GM12878 (cell line): ENCODE results near the gene HTR6. TPM values are rescaled to one million over a fixed set of nuclear protein-coding genes. Genes with fewer than 3 reads are reported as not detected.

Experiments
- ATAC-seq: fragments of 200-7000 bp; cut with Tn5 transposase; 3 replicates; pipeline ENCODE4 v1.9.1; 2020; ENCODE audit warnings: mild to moderate bottlenecking, moderate library complexity
- BruUV-seq: library from RNA; stranded (reverse); fragments of 400-500 nt; replicated peaks from 2 replicates; lab custom pipeline; 2021; lab: Mats Ljungman, UMichigan
- CTCF ChIA-PET: fragments of 300-600 bp; sonication (Branson Sonifier 250); formaldehyde crosslinking; extraction: SDS; loops from one replicate; lab custom pipeline; 2021; ENCODE audit warnings: inconsistent platforms; lab: Yijun Ruan, JAX
- POLR2A ChIA-PET: fragments of 350-600 bp; formaldehyde crosslinking; extraction: SDS; loops from one replicate; lab custom pipeline; 2021; ENCODE audit warnings: inconsistent platforms; lab: Charles Lee
- RAD21 ChIA-PET: fragments of 300-600 bp; sonication (Branson Sonifier 250); formaldehyde crosslinking; loops from one replicate; lab custom pipeline; 2023; ENCODE audit warnings: antibody characterized with exemption; ENCODE audit not compliant: unreplicated experiment; lab: Charles Lee
- SMC1A ChIA-PET: fragments of 300-600 bp; sonication (Branson Sonifier 250); formaldehyde crosslinking; loops from one replicate; lab custom pipeline; 2023; ENCODE audit not compliant: unreplicated experiment, uncharacterized antibody; lab: Charles Lee
- DNase-seq: peaks from one replicate; pipeline ENCODE4 v3.0.0-alpha.2; 2011; ENCODE audit warnings: low read depth, low spot score
- FAIRE-seq: peaks from 3 replicates; lab custom pipeline; 2011; peaks lifted over from hg19 to GRCh38; lab: Jason Lieb, UNC
- H2AFZ ChIP-seq: 2 replicates; pipeline ENCODE4 v1.6.0; 2011; ENCODE audit warnings: low read depth, low read length, control low read depth; ENCODE audit not compliant: control insufficient read depth
- H3K27ac ChIP-seq: 2 replicates; pipeline ENCODE4 v1.5.1; 2011; ENCODE audit warnings: control low read depth; ENCODE audit not compliant: control insufficient read depth, insufficient read depth
- H3K27me3 ChIP-seq, 2 experiments: replicated peaks in 1 of 2; 2 replicates each; pipeline versions ENCODE4 v1.6.0 to v1.6.1; 2011; ENCODE audit warnings: low read length in 1 of 2; ENCODE audit not compliant: control insufficient read depth in 2 of 2, insufficient read depth in 2 of 2
- H3K36me3 ChIP-seq, 2 experiments: 2 replicates each; pipeline ENCODE4 v1.5.1; 2011; ENCODE audit warnings: low read length in 1 of 2; ENCODE audit not compliant: control insufficient read depth in 2 of 2, insufficient read depth in 2 of 2
- H3K4me1 ChIP-seq: 2 replicates; pipeline ENCODE4 v1.6.1; 2011; ENCODE audit warnings: mild to moderate bottlenecking, low read length, moderate library complexity, mixed read lengths; ENCODE audit not compliant: control insufficient read depth, insufficient read depth
- H3K4me2 ChIP-seq: 2 replicates; pipeline ENCODE4 v1.6.0; 2011; ENCODE audit warnings: control low read depth; ENCODE audit not compliant: control insufficient read depth, insufficient read depth
- H3K4me3 ChIP-seq: fragments of 200-600 bp; sonication (generic); 2 replicates; pipeline ENCODE4 v1.5.1; 2016
- H3K79me2 ChIP-seq: 2 replicates; pipeline ENCODE4 v1.6.0; 2011; ENCODE audit warnings: low read length; ENCODE audit not compliant: control insufficient read depth, insufficient read depth
- H3K9ac ChIP-seq: 2 replicates; pipeline ENCODE4 v1.8.0; 2011; ENCODE audit warnings: low read length, control low read depth, mixed read lengths; ENCODE audit not compliant: control insufficient read depth, insufficient read depth
- H3K9me3 ChIP-seq: replicated peaks from 3 replicates; pipeline ENCODE4 v1.5.1; 2011; ENCODE audit warnings: mild to moderate bottlenecking, low read length; ENCODE audit not compliant: control insufficient read depth, insufficient read depth
- H4K20me1 ChIP-seq: 2 replicates; pipeline ENCODE4 v1.6.0; 2011; ENCODE audit not compliant: control insufficient read depth, insufficient read depth
- CREB1 ChIP-seq: IDR thresholded peaks from 2 replicates; pipeline ENCODE4 v1.6.1; 2012; ENCODE audit warnings: low read depth, mild to moderate bottlenecking, inconsistent platforms
- CREM ChIP-seq: IDR thresholded peaks from 2 replicates; pipeline ENCODE4 v1.6.1; 2014; ENCODE audit warnings: antibody characterized with exemption, low read depth
- EP300 ChIP-seq, 2 experiments: fragments of 150-350 bp in 1 of 2; IDR thresholded peaks; 2 replicates each; pipeline ENCODE4 v1.6.1; 2011 to 2012; ENCODE audit warnings: low read depth in 2 of 2, low read length in 2 of 2, borderline replicate concordance in 1 of 2, improper control_type of control experiment in 1 of 2, inconsistent platforms in 1 of 2; ENCODE audit not compliant: control insufficient read depth in 1 of 2
- FOS ChIP-seq: IDR thresholded peaks from 3 replicates; pipeline ENCODE4 v1.6.1; 2011; ENCODE audit warnings: borderline replicate concordance; ENCODE audit not compliant: insufficient read length; ENCODE audit errors: extremely low read depth
- GABPA ChIP-seq: IDR thresholded peaks from 2 replicates; pipeline ENCODE4 v1.6.1; 2014; ENCODE audit warnings: antibody characterized with exemption, low read depth, mild to moderate bottlenecking, inconsistent platforms
- MTA3 ChIP-seq: IDR thresholded peaks from 2 replicates; pipeline ENCODE4 v1.6.1; 2012; ENCODE audit warnings: low read length, inconsistent platforms, borderline replicate concordance
- MYB ChIP-seq: fragments of 150-350 bp; IDR thresholded peaks from 2 replicates; pipeline ENCODE4 v1.6.1; 2014; ENCODE audit warnings: mild to moderate bottlenecking, low read depth, low read length, borderline replicate concordance
- SMC3 ChIP-seq: IDR thresholded peaks from 2 replicates; pipeline ENCODE4 v1.6.1; 2011; ENCODE audit warnings: low read length, improper control_type of control experiment, borderline replicate concordance
- ZNF207 ChIP-seq: fragments of 450-650 bp; IDR thresholded peaks from 2 replicates; pipeline ENCODE4 v1.6.1; 2014; ENCODE audit warnings: antibody characterized with exemption, mild to moderate bottlenecking, borderline replicate concordance
- ZNF622 ChIP-seq: fragments of 450-650 bp; IDR thresholded peaks from 2 replicates; pipeline ENCODE4 v1.6.1; 2017; ENCODE audit warnings: mild to moderate bottlenecking, inconsistent platforms
- WGBS: methylation state at CpG from one replicate; pipeline ENCODE4 v1.1.6; 2016; ENCODE audit warnings: low lambda C conversion rate; ENCODE audit not compliant: insufficient replicate concordance, insufficient coverage; ENCODE audit errors: missing lambda C conversion rate; 5-methylcytosine and 5-hydroxymethylcytosine counted together
- in situ Hi-C: fragments of 300-500 bp; cut with MboI; formaldehyde crosslinking; loops from 9 replicates; pipeline ENCODE4 v1.14.3; 2018; ENCODE audit warnings: mixed read lengths
- intact Hi-C: fragments of 100-400 bp; cut with micrococcal nuclease; formaldehyde crosslinking; loops from one replicate; pipeline ENCODE4 v1.14.2; 2022; ENCODE audit not compliant: unreplicated experiment
- polyA plus RNA-seq, 11 experiments: library from polyadenylated mRNA; depleted of rRNA in 4 of 11; unstranded in 6 of 11; stranded (reverse) in 5 of 11; fragments of >200 nt; fragmentation: Nextera tagmentation in 4 of 11; fragmentation: Illumina TruSeq in 1 of 11; extraction: Ambion mirVana in 4 of 11; extraction: Trizol in 1 of 11; gene quantifications; 1 replicate in 1 of 11; 2 replicates in 10 of 11; pipeline versions ENCODE4 v1.2.1 to v1.2.3, GENCODE V29; 2011 to 2016; ENCODE audit warnings: inconsistent platforms in 2 of 11, missing spikeins in 2 of 11, low read depth in 1 of 11
- total RNA-seq, 4 experiments: library from RNA; depleted of rRNA in 3 of 4; stranded (reverse); fragments of >200 nt in 3 of 4; fragmentation: Illumina TruSeq in 1 of 4; extraction: Trizol in 1 of 4; gene quantifications; 2 replicates each; pipeline versions ENCODE4 v1.2.1 to v1.2.3, GENCODE V29; 2013 to 2021

The HTR6 gene
- total and polyA plus RNA-seq, 10 of the 15 experiments (the other 5 are each of a cell fraction or from before 2014, with no cell fraction given): 0.03 to 5.3 (median 1.7) TPM; not detected in 2

- TF ChIP-seq CREM (no peak), CREB1 (no peak)
These were observed 7.2 kb upstream of the HTR6 start (continued) for GRCh38 chr1:19657511-19657910.

DNA sequence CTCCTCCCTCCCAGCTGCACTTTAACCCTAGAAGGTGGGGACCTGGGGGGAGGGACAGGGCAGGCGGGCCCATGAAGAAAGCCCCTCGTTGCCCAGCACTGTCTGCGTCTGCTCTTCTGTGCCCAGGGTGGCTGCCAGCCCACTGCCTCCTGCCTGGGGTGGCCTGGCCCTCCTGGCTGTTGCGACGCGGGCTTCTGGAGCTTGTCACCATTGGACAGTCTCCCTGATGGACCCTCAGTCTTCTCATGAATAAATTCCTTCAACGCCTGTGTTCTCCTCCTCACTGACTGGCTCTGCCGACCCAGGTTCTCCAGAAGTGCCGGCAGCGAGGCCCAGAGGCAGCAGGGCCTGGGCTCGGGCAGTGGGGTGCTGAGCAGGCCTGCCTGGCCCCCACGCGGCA lies 6.5 kb upstream of the HTR6 start:
- Histone ChIP-seq H3K79me2 (no peaks in the 10 kb centered on the region), H3K27me3 (no peaks in the 10 kb centered on the region; a peak in 1 of 4 replicates), H3K9ac (no peak overlapping the region), H2AFZ (no peak overlapping the region), H4K20me1 (no peaks in the 10 kb centered on the region), H3K4me3 (no peak overlapping the region), H3K27ac (no peak overlapping the region), H3K4me2 (no peak overlapping the region), H3K9me3 (no peaks in the 10 kb centered on the region), H3K4me1 (no peaks in the 10 kb centered on the region), H3K36me3 (no peaks in the 10 kb centered on the region)
- WGBS: 79% methylated on average over 13 of the region's 13 CpGs
- FAIRE-seq (no peak), DNase-seq (no peak), ATAC-seq (no peak)
- no TSS peak for BruUV-seq
- POLR2A ChIA-PET: no interaction called here
- RAD21 ChIA-PET: interaction anchor here (1.1 kb wide), 1 partner anchor 46 kb away, joined by 3 read pairs; no protein-coding TSS in a partner anchor
- SMC1A ChIA-PET: no interaction called here
- in situ Hi-C loops (no loop called here), intact Hi-C loops (loop anchor here (10.0 kb wide), 1 partner anchor 343 kb away; the partner anchor contains the start of genes AKR7A2 and SLC66A1)
- CTCF ChIA-PET: interaction anchor here (1.3 kb wide), 1 partner anchor 46 kb away, joined by 3 read pairs; no protein-coding TSS in a partner anchor
- TF ChIP-seq ZNF207 (no peak), ZNF622 (no peak), MTA3 (no peak), EP300 (IDR thresholded peaks at IDR 0.05; ENCODE audit: borderline replicate concordance in 1 of 2, control insufficient read depth in 1 of 2, low read depth in 2 of 2, low read length in 2 of 2) (no peak), GABPA (no peak), FOS (no peak), MYB (no peak), SMC3 (no peak)
